ENCODE results near the gene PRR7.
A peak's percentile ranks its signal among the peaks of the same experiment; 100 is the strongest.

PRR7 gene

DNA sequence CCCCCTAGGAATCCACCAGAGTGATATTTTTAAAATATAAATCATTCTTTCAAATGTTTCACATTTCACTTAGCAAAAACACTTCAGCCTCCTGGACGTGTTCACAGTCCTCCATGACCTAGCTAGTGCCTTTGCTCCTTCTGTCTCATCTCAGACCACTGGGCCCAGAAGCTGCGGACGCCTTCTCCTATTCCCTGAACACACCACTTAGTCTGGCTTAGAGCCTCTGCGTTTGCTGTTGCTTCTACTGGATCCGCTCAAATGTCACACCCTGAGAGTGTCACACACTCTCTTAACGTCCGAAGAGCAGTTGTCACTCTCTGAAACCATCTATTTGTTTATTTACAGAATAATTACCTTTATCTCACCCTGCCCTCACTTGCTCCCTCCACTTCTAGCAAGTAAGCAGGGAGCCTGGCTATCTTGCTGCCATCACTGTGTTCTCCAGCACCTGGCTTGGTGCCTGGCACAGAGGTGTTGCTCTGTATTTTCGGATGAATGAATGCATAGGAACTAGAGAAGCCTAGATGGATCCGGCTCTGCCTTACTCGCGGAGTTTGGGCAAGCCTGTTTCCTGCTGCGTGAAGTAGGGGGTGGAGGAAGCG lies 21.3 kb upstream of the PRR7 start:
- no peak for DNase-seq

- peak; percentile 100 for DNase-seq
Observed at GRCh38 chr5:177425801-177426565, 20.6 kb upstream of the PRR7 start.

GRCh38 chr5:177426566-177427210 lies 19.9 kb upstream of the PRR7 start, which contains the start of gene GRK6:
Gene GRK6, plus strand, starts transcription at chr5:177426676. Its CDS starts 170 bp downstream, at chr5:177426846.
- DNase-seq, result no peak

DNA sequence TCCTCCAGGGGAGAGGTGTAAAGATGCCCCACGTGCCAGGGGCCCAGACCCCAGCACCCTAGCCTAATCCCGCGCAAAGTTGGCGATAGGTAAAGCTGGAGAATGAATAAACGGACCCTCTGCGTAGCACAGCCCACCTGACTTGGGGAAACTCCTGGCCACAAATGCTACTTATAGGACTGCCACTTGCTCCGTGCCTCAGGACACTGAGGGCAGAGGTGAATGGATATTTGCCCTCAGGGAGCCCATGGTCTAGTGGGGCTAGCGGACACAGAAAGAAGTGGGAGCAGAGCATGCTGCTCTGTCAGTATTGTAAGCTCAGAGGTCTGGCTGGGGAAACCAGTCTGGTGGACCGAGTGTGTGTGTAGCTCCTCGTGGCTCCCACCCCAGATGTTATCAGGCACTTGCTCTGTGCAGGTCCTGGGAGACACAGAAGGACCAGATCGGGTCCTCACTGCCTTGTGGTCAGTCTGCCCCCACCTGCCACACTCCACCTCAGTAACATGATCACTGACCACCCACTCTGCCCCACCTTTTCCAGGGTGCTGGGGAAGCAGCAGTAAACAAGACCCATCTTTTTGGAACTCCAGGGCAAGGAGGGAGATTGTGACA lies 19.3 kb upstream of the PRR7 start:
- no peak for DNase-seq

DNA sequence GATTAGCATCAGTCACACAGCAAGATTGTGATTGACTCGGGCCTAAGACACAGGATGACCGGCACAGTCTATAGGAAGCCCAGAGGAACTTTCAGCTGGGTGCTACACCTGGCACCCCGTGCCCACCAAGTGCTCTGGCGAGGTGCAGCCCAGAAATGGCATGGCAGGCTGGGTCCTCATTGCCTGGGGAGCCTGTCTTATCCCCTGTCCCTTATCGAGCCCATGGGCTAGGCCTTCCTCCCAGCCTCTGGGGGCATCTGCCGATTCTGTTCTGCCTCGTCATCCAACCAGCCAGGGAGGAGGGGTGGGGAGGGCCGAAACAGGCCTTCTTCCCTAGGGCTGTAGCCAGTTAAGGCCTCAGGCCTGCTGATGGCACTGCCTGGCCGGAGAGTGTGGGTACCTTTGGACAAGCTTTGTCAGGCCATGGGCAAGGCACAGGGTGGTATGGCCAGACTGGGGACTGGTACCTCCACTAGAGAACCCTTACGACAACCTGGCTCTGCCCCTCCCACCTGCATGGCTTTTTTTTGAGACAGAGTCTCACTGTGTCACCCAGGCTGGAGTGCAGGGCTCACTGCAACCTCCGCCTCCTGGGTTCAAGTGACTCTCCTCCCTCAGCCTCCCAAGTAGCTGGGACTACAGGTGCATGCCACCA lies 18.6 kb upstream of the PRR7 start:
- no peak for DNase-seq

DNA sequence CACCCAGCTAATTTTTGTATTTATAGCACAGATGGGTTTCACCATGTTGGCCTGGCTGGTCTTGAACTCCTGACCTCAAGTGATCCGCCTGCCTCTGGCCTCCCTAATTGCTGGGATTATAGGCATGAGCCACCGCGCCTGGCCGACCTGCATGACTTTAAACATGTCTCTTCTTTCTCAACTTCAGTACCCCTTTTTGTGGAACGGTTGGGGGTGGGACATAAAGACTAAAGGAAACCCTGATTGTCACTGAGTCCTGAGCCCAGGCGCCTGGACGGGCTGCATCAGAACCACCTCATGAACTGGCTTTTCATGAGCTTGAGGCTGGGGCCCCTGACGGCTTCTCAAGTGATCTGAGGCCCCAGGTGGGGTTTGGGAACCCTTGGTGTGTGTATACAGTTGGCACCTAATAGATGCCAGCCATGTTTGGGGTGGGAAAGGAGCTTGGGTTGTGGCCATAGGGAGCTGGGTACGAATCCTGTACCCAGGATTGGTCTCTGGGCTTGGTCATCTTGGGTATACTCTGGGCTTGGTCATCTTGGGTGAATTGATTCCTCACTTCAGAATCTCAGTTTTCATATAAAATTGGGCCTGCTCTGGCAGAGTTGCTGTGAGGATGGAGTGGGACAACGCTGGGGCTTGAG lies 17.9 kb upstream of the PRR7 start:
- DNase-seq, result no peak

GRCh38 chr5:177429248-177430040 lies 17.2 kb upstream of the PRR7 start:
- DNase-seq, result no peak

DNA sequence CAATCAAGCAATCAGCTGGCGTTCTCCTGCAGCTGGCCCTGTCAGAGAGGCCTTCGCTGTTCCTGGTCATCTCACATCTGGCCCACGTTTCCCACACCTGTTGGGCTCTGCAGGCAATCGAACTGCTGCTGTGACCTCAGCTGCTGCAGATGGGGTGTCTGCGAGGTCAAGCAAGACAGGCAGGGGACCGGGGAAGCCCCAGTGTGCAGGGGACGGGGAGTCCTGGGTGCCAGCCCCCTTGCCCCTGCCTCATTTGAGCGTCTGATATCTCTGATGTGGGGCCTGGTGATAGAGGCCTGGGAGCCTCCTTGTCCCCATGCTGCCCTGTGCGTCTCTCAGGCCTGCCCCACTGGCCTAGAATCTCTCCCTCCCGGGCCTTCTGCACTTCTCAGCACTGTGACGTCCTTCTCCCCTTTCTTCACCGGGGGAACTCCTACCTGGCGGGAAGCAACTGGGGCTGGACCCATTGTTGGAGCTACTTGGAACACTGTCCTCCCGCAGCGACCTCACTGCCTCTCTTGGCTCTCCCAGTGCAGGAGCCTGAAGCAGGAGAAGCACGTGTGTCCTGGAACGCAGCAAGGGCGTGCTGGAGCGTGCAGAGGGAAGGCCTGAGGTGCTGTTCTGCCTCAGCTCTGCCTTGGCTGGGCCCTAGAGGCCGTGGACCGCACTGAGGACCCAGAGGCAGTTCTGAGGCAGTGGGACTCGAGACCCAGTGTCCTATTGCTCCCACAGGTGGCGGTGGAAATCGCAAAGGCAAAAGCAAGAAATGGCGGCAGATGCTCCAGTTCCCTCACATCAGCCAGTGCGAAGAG lies 16.3 kb upstream of the PRR7 start:
- no peak for DNase-seq

GRCh38 chr5:177430972-177431316 lies 15.7 kb upstream of the PRR7 start:
- DNase-seq, result no peak

GRCh38 chr5:177431317-177432142 lies 15.1 kb upstream of the PRR7 start:
- DNase-seq, result no peak

DNA sequence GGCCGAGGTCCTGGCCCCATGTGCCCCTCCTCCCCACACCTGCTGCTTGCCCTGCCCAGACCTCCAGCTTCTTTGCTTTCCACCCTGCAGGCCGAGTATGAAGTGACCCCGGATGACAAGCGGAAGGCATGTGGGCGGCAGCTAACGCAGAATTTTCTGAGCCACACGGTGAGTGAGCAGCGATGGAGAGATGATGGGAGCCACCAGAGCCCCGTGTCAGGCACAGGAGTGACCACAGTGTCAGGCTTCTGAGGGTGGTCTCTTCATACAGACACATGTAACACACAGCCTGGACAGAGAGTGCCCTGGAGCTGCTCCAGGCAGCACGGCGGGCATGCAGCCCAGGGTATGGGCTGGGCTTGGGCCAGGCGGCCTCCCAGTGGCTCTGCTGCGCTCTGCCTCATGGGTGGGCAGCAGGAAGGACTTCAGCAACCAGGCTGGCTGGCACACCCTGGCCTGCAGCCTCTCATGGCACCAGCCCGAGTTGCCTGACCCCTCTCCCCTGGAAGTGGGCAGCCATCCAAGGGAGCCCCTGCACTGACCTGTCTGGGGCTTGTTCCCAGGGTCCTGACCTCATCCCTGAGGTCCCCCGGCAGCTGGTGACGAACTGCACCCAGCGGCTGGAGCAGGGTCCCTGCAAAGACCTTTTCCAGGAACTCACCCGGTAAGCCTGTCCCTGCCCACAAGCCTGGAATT lies 14.3 kb upstream of the PRR7 start:
- no peak for DNase-seq

DNA sequence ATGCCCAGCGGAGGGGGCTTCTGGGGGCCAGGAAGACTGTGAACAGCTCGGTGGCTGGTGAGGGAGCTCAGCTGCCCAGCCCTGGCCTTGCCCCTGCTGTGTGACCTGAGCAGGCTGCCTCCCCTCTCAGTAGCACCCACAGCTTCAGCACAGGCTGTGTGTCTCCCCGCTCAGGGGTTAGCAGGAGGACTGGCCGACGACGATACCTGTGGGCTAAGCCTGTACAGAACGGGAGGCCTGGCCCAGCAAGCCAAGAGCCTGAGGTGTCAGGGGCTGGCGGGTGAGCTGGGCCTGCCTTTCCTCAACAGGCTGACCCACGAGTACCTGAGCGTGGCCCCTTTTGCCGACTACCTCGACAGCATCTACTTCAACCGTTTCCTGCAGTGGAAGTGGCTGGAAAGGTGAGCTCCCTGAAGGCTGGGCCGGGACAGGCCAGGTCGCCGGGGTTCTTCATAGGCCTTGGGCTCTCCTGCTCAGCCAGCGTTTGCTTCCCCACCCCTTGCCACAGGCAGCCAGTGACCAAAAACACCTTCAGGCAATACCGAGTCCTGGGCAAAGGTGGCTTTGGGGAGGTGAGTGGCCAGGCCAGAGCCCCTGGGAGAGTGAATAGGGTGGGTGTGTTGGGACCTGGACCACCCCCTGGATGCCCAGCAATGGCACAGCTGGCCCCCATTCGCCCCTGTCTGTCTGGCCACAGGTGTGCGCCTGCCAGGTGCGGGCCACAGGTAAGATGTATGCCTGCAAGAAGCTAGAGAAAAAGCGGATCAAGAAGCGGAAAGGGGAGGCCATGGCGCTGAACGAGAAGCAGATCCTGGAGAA lies 13.6 kb upstream of the PRR7 start:
- DNase-seq, result no peak

DNA sequence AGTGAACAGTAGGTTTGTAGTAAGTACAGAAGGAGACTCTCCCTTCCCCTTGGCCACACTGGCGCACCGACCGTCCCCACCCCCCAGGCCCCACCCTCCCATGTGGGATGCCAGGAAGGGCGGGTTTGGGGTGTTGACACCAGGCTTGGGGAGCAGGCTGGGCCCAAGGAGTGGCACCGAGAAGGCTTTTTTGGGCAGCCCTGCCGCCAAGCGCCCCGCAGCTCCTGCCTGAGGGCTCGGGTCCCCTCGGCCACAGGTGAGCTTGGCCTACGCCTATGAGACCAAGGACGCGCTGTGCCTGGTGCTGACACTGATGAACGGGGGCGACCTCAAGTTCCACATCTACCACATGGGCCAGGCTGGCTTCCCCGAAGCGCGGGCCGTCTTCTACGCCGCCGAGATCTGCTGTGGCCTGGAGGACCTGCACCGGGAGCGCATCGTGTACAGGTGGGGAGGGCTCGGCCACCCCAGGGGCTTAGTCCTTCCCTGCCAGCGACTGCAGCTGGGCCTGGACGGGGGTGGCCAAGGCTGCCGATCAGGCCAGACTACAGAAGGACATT lies 12.9 kb upstream of the PRR7 start:
- DNase-seq, result no peak

DNA sequence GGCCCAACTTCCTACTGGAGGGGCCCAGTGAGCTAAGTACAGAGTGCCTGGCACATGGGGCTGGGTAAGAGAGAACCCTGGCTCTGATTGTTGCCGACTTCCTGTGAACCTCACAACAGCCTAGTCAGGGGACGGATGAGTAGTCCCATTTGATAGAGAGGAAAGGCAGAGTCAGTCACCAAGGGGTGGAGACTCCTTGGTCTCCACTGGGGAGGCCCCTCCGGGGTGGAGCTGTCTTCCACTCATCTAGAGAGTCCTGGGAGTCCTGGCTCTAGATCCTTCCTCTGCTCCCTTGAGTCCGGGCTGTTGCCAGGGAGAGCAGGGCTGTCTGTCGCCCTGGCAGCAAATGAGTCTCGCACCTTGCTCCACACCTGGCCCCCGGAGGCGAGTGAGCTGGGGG lies 12.2 kb upstream of the PRR7 start:
- no peak for DNase-seq

DNA sequence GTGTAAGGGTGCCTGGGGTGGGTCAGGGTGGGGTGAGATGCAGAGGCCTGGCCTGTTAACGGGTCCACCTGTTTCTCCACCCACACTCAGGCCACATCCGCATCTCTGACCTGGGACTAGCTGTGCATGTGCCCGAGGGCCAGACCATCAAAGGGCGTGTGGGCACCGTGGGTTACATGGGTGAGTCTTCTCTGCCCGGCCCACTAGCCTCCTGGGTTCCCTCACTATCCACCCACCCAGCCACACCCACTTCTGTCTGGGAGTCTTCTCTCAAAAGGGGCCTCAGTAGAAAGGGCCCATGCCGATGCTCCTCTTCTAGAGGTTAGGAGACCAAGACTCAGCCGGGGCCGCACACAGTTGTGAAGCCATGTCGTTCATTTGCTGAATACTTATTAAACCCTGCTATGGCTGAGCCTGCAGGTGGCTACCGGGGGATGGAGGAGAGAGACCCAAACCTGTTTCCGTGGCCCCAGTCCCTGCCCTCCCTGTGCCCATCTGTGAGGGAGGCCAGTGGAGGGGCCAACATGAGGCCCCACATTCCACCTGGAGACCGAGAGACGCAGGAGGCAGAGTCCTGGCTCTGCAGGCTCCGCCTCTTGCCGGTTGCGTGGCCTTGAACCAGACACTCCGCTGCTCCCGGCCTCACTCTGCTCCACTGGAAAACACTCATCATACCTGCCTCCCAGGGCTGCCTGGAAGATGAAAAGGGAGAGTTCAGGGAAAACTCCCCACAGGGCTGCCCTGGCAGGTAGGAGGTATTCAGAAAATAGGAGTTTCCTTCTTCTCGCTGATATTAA lies 11.5 kb upstream of the PRR7 start:
- no peak for DNase-seq

DNA sequence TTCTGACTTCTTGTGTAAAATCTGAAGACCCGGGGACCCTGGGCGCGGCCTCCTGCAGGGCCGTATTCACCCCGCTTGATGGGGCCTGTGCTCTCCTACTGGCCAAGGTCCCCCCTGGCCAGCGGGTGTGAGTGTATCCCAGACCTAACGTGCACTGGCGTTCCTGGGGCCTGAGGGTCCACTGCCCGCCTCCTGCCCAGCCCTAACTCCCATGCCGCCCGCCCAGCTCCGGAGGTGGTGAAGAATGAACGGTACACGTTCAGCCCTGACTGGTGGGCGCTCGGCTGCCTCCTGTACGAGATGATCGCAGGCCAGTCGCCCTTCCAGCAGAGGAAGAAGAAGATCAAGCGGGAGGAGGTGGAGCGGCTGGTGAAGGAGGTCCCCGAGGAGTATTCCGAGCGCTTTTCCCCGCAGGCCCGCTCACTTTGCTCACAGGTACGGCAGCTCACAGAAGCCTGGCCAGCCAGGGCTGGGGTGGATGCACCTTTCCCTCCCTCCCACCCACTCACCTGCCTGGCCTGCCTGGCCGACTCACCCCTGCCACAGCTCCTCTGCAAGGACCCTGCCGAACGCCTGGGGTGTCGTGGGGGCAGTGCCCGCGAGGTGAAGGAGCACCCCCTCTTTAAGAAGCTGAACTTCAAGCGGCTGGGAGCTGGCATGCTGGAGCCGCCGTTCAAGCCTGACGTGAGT lies 10.6 kb upstream of the PRR7 start:
- DNase-seq, result no peak

DNA sequence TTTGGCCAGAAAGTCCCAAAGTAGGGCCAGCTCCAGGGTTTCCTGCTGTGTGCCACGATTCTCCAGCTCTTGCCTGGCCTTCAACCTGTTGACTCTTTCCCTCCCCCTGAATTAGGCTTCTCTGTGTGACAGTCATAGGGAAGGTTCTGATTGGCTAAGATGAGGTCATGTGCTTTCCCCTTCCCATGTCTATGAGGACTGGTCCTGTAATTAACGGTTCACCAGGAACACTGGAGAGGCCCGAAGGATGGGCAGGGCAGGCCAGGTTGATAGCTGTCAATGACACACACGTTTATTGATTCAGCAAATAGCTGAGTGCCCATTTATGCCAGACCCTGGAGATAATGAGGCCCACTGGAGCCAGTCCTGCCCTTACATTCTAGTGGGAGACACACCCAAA lies 9.0 kb upstream of the PRR7 start:
- no peak for DNase-seq
